ENCODE data around the gene NCBP3.
A peak's percentile ranks its signal among the peaks of the same experiment; 100 is the strongest.
"Not testable (repeated sequence)": the region's sequence is repeated elsewhere in the genome, so short reads cannot be mapped to it uniquely, and the experiment has no call there.

The NCBP3 gene

DNA sequence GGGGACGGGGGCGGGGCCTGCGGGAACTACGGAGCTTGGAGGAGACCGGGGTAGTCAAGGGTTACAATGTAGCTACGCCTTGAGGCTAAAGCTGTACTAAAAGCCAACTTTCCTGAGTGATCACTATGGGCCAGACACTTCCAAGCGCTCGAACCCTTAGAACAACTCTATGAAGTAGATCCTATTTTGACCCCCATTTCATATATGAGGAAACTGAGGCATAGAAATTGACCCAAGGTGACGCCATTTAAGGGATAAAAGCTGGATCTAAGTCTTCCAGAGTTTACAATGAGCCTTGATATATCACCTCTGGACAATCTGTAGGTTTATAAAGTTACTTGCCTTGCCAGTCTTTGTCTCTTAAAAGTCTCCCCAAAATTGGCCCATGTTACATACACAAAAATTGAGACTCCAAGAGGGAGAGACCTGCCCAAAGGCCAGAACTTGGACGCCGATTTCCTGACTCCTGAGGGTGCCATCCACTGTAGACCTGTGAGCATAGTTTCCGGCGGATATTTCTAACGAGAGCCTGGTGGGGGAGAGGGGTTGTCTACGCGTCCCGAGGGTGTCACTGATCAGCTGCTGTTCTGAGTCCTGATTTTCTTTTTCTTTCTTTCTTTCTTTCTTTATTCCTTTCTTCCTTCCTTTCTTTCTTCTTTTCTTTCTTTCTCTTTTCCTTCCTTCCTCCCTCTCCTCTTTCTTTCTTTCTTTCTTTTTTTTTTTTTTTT, 555 bp upstream of the NCBP3 start:
- DNase-seq, result no peak

DNA sequence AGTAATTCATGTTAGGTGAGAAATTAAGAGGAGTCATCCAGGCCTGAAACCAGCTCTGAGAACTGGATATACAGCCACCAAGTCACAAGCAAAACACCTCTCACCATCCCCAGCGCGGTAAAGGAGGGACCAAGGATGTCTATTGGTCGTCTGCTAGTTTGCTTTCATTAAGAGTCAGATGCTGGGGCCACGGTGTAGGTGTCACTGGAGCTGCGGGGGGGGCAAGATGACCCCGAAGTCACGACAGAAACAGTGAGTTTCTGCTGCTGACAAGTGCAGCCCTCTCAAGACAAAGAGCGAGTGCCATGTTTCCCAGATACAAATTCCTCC, 790 bp downstream of the NCBP3 start:
- DNase-seq, result no peak

DNA sequence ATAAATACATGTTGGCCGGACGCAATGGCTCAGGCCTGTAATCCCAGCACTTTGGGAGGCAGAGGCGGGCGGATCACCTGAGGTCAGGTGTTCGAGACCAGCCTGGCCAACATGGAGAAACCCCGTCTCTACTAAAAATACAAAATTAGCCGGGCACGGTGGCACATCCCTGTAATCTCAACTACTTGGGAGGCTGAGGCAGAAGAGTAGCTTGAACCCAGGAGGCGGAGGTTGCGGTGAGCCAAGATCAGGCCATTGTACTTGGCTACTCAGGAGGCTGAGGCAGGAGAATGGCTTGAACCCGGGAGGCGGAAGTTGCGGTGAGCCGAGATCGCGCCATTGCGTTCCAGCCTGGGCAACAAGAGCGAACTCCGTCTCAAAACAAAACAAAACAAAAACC, 1.5 kb downstream of the NCBP3 start:
- DNase-seq, result not testable (repeated sequence)

DNA sequence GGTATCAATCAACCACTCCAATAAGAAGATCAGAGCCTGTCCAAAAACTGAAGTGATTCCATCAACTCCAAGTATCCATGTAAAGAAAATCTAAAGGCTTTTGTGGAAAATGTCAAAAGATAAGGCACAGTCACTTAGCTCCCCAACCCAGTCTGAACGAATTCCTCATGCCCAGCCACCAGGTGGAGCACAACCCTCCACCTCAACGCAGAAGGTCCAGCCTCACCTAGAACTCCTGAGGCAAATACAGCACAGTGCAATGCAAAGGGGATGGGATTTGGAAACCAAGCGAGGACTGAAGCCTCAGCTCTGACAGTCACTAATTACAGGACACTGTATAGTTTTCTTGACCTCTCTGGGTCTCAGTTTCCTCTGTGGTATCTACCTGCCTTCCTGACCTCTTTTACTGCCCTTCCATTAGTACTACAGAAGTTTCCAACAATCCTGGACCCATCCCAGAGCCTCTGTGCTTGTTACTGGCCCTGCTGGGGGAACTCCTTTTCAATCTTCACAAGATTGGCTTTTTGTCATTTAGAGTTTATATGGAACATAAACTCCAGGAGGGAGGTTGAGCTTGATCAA, 2.0 kb downstream of the NCBP3 start:
- DNase-seq, result peak; percentile 6

DNA sequence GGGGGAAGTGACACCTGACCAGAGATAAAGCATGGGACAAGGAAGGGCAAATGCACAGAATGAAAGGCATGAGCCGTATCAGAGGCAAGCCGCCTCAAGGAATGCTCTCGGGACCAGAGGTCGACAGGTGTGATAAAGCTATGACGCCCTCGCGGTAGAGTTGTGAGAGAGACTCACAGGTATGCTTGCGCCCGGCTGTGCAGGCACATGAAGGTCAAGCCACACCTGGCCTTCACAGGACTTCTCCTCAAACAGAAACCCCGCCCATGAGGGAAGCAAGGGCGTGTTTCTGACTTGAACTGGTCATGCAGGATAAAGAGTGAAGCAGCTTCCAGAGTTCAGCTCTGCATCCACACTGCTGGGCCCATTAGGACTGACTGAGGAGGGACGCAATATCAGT, 7.8 kb downstream of the NCBP3 start:
- DNase-seq, result no peak

DNA sequence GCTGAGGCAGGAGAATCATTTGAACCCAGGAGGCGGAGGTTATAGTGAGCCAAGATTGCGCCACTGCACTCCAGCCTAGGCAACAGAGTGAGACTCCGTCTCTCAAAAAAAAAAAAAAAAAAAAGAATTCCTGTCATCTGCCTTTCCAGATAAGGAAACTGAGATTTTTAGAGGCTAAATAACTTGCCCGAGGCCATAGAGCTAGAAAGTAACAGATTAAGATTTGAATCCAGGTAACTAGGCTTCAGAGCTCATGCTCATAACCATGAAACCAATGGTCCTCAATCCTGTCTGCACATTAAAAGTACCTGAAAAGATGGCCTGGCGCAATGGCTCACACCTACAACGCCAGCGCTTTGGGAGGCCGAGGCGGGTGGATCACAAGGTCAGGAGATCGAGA, 9.5 kb downstream of the NCBP3 start:
- no peak for DNase-seq

DNA sequence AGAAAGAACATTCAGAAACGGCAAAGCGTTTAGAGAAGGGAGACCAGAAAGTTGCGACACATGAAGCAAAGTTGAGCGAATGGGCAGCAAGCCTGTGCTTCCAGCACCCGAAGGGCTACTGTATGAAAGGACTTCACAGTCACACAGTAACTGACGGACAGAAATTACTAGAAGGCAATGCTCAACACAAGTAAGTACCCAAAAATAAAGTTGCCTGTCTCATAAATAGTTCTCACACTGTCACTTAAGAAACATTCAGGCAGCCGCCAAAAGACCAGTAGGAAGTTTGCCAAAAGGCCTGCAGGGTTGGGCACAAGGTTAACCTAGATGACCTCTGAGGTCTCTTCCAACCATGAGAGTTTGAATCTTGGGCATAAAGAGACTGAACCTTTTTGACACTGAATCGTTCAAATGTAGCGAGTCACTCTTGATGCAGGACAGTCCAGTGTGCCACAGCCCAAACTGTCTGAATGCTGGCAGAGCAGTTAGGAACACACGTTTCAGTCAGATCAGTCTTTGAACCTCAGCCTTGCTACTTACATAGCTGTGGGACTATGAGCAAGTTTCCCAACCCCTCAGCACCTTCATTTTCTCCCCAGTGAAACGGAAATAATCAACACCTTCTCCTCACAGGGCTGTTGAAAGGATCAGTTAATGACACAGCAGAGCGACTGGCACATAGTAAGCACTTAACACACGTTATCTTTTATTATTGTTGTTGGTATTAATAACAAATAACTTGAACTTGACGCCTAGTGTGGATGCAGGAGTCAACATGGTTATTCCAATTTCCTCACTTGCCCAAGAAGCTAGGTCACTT, 10.4 kb downstream of the NCBP3 start:
- DNase-seq, result no peak

DNA sequence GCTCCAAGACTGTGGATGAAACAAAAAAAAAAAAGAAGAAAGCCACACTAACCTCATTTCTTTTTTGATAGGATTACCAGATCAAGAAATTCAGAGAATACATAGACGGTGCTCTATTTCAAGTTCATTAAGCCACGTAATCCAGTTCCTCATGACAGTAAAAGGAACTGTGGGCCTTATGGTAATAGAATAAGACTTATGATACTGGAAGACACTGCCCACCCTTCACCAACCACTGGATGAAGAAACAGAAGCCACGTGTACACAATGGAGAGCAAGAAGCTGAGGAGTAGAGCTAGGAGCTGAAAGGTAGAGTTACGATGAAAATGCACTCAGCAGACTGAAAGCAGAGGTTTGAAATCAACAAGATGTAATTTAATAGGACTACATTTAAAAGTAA, 11.2 kb downstream of the NCBP3 start:
- no peak for DNase-seq

DNA sequence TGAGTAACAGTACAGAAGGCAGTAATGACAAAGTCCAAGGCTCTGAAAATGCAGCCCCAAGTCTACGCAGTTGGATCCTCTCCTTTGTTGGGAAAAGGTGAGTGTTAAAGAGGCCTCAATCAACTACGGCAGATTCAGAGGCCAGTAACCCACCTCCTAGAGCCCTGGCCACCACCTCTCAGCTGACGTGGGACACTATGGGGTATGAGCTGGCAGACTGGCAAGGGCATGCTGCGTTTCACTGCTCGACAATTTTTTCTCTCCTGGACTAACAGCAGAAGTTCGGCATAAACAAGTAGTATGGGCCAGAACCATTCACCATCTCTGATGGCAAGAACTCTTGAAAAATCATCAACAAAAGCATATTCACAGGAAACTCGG, 17.2 kb downstream of the NCBP3 start:
- no peak for DNase-seq

DNA sequence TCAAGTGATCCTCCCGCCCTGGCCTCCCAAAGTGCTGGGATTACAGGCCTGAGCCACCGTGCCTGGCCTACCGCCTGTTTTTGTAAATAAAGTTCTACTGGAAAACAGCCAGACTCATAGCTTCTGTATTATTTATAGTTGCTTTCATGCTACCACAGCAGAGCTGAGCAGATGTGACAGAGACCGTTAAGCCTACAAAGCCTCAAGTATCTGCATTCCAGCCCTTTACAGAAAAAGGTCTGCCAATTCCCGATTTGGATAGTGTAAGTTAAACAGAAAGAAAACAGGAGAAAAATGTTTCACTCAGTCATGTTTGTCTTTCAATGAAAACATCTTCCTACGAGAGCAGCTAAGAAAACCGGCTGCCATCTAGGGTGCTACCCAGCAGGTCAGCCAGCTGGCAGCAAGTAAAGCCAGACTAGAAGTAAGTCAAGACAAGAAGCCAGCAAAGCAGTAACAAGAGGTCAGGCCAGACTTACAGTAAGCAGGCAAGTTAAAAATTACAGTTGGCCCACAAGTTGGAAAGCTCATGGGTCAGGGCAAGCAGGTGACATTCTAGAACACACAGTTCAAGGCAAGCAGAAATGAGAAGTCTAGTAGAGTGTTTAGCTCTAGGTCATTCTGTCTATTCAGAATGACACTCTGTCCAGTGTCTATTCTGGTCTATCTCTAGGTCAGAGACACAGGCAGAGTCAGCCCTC, 17.7 kb downstream of the NCBP3 start:
- no peak for DNase-seq

DNA sequence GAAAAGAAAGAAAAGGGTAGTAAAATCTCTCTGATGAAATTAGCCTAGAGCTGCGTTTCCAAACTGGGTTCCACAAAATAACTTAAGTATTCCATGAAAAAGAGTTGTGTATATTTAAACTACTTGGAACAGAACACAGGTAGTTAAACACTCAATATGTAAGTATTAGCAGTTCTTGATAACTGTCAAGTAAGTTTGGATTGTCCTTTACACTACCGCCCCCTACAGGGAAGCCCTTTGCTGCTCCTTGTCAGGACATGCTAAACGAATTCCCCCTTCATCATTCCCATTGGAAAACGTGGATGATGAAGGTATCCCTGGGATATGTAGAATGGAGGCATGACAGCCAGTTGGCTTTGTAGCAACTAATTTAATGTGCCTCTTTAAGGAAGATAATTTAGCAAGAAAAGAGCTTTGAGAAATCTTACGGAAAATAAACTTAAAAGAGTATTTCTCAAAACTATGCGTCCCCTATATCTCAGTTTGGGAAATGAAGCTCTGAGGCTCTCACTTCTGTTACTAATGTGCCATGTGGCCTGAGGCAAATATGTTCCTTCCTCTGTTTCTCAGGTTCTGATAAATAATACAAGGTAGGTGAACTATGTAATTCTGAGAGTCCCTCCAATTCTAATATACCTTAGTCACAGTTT, 18.8 kb downstream of the NCBP3 start:
- DNase-seq, result peak; percentile 26

DNA sequence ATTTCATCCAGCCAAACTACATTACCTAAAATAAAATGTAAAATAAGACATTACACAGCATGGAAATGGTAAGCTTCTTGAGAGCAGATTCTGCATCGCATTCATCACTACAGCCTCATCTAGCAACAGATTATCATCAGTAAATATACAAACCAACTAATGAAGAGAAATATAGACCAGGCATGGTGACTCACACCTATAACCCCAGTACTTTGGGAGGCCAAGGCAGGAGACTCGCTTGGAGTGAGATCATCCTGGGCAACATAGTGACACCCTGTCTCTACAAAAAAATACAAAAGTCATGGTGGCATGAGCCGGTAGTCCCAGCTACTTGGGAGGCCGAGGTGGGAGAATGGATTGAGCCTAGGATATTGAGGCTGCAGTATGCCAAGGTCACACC, 19.9 kb downstream of the NCBP3 start:
- no peak for DNase-seq

DNA sequence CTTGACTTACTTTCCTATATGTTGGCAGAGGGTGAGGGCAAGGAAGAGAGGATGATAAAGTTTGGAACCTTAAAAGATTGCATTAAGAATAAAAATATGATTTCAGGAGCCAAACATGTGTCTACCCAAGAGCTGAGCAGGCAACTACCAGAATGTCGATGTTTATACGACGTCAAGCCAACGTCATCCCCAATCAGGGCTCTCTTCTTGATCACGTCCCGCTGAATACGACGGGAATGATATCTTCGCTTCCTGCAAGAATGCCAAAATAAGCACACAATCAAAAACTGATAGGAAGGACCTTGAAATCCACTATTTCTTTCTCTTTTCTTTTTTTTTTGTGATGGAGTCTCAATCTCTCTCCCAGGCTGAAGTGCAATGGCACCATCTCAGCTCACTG, 24.9 kb downstream of the NCBP3 start:
- DNase-seq, result no peak

DNA sequence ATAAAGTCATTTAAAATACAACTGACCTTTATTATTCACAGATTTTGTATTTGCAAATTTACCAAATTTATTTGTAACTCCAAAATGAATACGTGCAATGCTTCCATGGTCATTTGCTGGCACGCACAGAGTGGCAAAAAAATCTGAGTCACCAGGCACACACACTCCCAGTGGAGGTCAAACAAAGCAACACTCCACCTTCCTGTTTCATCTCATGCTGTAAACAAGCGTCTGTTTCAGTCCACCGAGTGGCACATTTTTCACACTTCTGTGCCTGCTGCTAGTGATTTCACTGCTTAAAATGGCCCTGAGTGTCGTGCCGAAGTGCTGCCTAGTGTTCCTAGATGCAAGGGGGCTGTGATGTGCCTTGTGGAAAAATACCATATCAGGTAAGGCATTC, 27.3 kb downstream of the NCBP3 start:
- DNase-seq, result no peak

DNA sequence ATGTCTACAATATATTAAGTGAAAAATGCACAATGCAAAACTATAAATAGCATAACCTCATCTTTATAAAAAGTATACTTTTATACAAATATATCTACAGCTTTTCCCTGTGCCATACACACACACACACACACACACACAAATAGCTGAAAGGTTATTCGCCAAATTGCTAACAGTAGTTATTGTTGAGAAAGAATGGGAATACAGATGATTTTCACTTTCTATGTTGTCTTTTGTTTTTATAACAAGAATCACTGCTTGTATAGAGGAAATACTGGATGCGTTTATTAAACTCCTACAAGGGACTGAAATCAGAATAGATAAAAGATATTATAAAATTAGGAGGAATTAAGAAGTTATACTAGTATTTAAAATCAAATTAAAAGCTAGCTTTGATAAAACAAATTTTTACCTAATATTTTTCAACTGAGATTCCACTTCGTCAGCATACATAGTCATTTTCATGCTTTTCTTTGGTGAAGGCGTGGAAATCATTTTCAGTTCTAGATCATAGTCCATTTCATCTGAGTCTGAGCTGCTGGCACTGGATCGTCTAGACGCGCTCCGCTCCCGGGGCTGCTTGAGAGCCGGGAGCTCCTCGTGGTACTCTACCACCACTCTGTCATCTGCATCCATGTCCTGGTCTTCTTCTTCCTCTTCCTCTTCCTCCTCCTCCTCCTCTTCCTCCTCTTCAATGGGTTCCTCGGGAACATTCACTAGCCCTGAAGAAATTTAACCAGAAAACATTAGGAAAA, 28.0 kb downstream of the NCBP3 start:
- no peak for DNase-seq

DNA sequence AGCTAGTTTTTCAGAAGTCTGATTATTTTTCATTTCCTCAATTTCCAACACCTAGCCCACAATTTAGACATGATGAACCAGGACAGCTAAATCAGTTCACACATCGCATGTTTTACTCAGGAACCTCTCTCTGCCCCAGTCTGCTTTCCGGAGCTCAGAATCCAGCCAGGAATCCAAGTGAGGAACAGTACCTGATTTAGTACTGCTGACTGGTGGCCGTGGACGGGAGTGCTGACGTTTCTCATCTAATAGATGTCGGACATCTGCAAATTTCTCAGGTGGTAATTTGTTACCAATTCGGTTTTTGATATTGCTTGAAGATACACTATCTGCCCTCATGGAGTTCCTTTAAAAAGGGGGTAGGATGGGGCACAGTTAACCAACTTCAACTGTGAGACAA, 30.1 kb downstream of the NCBP3 start:
- no peak for DNase-seq

DNA sequence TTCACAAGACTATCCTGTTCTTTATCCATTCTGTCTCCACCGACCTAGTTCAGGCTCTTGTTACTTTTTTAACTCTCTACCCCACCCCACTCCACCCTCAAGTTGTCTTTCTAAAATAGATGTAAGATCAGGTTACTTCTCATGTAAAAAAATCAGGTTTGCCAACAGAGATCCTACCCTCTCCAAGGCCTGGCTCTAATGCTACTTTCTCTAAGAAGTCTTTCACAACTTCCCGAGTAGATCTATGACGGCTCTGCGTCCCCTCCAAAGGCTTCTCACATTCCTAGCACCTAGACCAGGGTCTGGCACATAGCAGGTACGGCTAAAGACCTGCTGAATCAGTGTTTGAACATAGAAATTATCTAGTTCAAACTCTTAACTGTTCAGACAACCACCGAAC, 30.9 kb downstream of the NCBP3 start:
- no peak for DNase-seq

DNA sequence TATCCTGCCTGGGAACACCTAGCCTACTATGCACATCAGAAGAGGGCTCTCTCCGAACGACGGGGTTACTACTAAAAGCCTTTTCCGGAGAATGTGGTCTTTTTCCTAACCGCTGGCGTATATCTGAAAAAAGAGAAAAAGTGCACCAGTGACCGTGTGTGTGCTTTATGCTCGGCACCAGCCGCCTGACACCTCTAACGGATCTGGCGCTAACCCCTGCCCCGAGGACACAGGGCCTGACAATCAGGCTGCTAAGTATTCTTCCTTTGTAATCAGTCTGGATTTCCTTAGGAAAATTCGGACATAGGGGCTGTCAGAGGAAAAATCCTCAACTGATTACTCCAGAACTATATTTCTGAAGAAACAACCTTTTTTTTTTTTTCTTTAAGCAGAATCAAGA, 31.7 kb downstream of the NCBP3 start:
- no peak for DNase-seq

DNA sequence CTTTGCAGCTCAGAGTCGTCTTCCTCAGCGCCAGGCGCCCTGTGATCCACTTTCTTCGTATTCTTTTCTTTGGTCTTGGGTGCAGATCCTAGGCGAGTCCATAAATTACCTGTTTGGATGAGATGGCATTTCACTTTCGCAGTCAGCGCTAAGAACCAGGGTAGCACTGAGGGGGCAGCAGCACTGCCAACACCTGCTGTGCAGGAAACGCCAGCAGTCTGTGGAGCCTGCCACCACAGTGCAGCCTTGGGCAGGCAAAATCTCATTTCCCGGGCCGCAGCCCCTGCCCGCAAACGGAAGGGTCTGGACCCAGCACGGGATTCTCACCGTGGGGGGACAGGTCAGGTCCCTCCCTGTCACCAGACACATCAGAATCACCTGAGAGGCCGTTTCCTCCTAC, 32.9 kb downstream of the NCBP3 start:
- DNase-seq, result no peak

DNA sequence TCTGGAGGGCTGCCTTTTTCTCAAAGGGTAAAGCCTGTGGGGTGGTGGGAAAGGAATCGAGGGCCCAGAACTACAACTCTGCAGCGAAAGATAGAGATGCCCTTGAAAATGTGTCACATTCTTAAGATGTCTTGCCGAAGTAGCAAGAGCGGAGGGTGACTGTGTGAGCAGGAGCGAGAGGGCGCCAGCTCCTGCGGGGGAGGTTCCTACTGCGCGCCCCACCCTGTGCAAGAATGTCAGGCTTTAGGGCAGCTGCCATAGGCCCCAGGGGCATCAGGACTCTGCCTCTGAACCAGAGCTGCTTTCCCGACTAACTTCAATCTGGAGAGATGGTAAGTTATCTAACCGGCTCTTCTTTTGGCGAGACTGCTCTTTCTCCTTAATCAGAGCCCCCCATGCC, 33.3 kb downstream of the NCBP3 start:
- no peak for DNase-seq

DNA sequence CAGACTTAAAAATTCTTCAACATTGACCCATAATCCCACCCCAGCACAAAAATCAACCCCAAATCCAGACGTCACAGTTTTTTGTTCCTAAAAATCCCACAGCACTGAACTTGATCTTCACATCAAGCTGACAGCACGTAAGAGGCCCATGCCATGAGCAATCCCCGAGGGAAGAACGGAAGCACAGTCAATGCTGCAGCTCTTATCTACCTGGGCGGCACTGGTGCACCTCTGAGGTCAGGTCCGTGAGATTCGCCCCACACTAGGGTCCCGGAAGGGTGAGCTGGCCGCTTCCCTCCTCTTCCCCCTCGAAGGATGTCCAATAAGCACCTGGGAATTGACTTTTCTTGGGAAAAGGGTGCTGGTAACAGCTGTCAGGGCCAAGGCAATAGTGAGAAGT, 33.8 kb downstream of the NCBP3 start:
- DNase-seq, result no peak

DNA sequence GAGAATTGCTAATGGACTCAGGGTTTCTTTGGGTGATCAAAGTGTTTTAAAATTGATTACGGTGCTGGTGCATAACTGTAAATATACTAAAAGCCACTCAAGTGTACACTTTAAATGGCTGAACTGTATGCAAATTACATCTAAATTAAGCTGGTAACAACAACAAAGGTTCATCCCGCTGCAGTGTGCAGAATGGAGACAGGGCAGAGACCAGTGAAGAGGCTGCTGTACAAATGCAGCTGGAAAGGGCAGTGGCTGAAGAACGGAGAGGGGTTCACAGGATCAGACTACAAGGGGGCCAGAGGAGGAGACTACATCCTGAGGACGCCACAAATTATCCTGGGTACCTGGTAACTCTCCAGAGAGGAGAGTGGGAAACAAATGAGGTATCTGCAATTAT, 36.0 kb downstream of the NCBP3 start:
- DNase-seq, result no peak

DNA sequence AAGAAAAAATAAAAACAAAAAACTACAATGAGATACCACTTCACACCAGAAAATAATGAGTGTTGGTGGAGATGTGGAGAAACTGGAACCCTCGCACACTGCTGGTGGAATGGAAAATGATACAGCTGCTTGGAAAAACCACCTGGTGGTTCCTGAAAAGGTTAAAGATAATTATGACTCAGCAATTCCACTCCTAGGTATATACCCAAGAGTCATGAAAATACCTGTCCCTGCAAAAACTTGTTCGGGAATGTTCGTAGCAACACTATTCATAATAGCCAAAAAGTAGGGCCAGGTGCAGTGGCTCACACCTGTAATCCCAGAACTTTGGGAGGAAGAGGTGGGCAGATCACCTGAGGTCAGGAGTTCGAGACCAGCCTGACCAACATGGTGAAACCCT, 36.9 kb downstream of the NCBP3 start:
- no peak for DNase-seq
